Stomach smooth muscle (tissue), 2 donors: ENCODE measurements around the gene PDE7B.
"Not testable (repeated sequence)": the region's sequence is repeated elsewhere in the genome, so short reads cannot be mapped to it uniquely, and the experiment has no call there.

Experiments
- H3K27ac ChIP-seq: one replicate; pipeline ENCODE4 v1.7.0; 2013; ENCODE audit warnings: mild to moderate bottlenecking, low read length, inconsistent platforms
- H3K27me3 ChIP-seq, 2 donors: one replicate each; pipeline ENCODE4 v1.7.0; 2013; ENCODE audit warnings: low read length in 2 of 2; ENCODE audit not compliant: insufficient read depth in 2 of 2, control insufficient read depth in 1 of 2
- H3K36me3 ChIP-seq, 2 donors: one replicate each; pipeline ENCODE4 v1.7.0; 2013; ENCODE audit warnings: low read length in 2 of 2; ENCODE audit not compliant: control insufficient read depth in 2 of 2, insufficient read depth in 2 of 2
- H3K4me1 ChIP-seq: one replicate; pipeline ENCODE4 v1.7.0; 2013; ENCODE audit warnings: low read length; ENCODE audit not compliant: control insufficient read depth, insufficient read depth
- H3K4me3 ChIP-seq, 2 donors: one replicate each; pipeline ENCODE4 v1.7.0; 2013; ENCODE audit warnings: low read length in 2 of 2
- H3K9ac ChIP-seq, 2 donors: one replicate each; pipeline ENCODE4 v1.7.0; 2013; ENCODE audit warnings: low read length in 2 of 2, mild to moderate bottlenecking in 1 of 2
- H3K9me3 ChIP-seq, 2 donors: one replicate each; pipeline ENCODE4 v1.7.0; 2013; ENCODE audit warnings: low read length in 2 of 2; ENCODE audit not compliant: control insufficient read depth in 2 of 2
- donor health status: healthy.
- donor health status: Pancreatic carcinoma.

PDE7B gene

DNA sequence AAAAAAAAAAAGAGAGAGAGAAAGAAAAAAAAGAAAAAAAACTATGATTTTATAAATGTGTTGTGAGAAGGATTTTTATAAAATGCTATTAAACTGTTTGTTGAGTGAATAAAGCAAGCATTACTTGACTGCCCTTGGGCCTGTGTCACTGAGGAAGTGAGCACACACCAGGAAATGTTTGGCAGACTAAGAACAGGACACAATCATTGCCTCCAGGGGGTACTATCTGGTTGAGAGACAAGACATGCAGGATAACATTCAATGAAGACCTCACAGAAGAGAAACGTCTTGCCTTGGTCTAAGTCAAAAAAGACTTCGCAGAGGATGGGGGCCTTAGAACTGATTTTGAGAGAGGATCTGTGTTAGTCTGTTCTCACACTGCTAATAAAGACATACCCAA lies 358.0 kb downstream of the PDE7B start:
- Histone ChIP-seq H3K4me1 (no peaks in the 10 kb centered on the region), H3K36me3 (no peaks in the 10 kb centered on the region), H3K27me3 (no peaks in the 10 kb centered on the region), H3K9ac (no peak overlapping the region), H3K27ac (no peak overlapping the region), H3K4me3 (no peak overlapping the region), H3K9me3 (no peaks in the 10 kb centered on the region)

DNA sequence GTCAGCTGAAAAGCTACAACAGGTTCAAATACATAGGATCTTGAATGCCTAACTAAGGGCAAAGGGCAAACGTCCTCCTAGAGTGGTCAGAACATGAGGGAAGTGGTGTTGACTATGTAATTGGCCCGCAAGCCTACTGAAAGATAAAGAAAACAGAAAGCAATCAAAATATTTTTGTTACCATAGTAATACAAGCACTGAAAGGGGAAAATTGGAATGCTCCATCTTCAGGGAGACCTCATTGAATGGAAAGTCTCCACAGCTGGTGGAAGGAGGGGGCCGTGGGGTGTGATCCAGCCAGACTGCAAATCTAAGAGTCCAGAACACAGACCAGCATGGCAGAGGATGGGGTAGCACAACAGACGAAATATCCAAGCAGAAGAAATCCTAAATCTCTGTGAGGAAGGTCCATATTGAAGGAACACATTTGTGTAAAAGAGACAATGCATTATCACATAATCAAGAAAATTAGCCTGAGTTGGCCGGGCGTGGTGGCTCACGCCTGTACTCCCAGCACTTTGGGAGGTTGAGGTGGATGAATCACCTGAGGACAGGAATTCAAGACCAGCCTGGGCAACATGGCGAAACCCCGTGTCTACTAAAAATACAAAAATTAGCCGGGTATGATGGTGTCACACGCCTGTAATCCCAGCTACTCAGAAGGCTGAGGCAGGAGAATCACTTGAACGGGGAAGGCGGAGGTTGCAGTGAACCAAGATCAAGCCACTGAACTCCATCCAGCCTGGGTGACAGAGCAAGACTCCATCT lies 359.1 kb downstream of the PDE7B start:
- Histone ChIP-seq H3K4me1 (no peaks in the 10 kb centered on the region), H3K4me3 (no peak overlapping the region), H3K27me3 (no peaks in the 10 kb centered on the region), H3K9me3 (no peaks in the 10 kb centered on the region), H3K9ac (no peak overlapping the region), H3K36me3 (no peaks in the 10 kb centered on the region), H3K27ac (no peak overlapping the region)

DNA sequence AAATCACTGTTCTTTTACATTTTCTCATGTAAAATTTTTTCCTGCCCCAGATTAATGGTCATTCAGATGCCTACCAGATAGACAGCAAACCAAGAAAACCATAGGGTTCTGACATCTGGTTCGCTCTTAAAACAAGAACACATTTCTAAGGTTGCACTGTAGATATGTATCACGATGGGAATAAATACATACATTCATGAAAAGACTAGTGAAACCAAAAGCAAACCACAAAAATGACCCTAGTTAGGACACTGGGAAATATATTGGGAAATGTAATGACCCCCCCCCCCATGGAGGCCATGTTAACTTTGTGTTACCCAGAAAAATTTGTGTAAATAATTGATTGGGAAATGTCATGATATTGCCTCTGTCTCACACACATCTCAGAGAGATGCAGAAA lies 361.1 kb downstream of the PDE7B start:
- H3K9me3 ChIP-seq, result no peaks in the 10 kb centered on the region

DNA sequence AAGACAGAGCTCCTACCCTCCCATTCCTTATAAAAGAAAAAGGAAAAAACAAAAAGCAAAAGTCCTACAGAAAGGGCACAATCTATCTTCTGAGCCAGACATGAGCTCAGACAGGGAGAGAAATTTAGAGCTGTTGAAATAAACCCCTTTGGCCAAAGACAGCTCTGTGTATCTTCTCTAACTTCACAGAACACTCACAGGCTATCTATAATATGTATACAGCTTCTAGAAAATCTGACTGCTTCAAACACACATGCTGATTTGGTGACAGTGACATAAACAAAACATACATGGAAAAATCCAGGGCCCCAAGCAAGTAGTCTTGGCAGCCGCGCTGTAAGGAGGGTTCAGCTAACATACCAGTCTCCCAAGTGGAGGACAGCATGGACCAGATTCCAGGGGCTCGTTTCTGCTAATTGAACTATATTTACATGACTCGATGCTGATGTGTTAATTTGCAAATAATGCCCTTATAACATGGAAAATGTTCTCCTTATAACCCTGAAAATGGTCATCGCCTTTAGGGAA lies 361.6 kb downstream of the PDE7B start:
- no peaks in the 10 kb centered on the region for H3K9me3 ChIP-seq
- H3K4me3 ChIP-seq, result no peak overlapping the region
- H3K36me3 ChIP-seq, result no peaks in the 10 kb centered on the region
- no peaks in the 10 kb centered on the region for H3K4me1 ChIP-seq
- no peak overlapping the region for H3K9ac ChIP-seq
- no peak overlapping the region for H3K27ac ChIP-seq
- no peaks in the 10 kb centered on the region for H3K27me3 ChIP-seq

More for the DNA sequence above, 361.1 kb downstream of the PDE7B start:
- H3K36me3 ChIP-seq, result no peaks in the 10 kb centered on the region
- H3K4me3 ChIP-seq, result no peak overlapping the region
- no peaks in the 10 kb centered on the region for H3K27me3 ChIP-seq
- no peak overlapping the region for H3K9ac ChIP-seq
- no peak overlapping the region for H3K27ac ChIP-seq
- H3K4me1 ChIP-seq, result no peaks in the 10 kb centered on the region

DNA sequence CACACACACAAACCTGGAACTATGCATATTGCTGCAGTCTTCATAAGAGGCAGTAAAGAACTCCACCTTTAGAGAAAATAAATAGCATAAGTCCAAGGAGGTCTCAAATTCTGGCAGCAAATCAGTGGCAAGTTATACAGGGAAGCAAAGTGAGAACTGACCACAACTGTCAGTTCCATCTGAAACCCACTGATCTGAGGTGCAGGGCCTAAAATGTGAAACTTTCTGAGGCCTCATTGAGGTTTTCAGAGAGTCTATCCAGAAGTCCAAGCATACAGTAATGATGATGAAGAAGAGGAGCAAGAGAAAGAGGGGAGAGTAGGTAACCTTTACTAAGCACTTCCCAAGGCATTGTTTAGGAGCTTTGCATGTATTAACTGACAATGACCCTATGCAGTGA lies 362.4 kb downstream of the PDE7B start:
- Histone ChIP-seq H3K36me3 (no peaks in the 10 kb centered on the region), H3K4me3 (no peak overlapping the region), H3K4me1 (no peaks in the 10 kb centered on the region), H3K27ac (no peak overlapping the region), H3K9ac (no peak overlapping the region), H3K27me3 (no peaks in the 10 kb centered on the region), H3K9me3 (no peaks in the 10 kb centered on the region)

DNA sequence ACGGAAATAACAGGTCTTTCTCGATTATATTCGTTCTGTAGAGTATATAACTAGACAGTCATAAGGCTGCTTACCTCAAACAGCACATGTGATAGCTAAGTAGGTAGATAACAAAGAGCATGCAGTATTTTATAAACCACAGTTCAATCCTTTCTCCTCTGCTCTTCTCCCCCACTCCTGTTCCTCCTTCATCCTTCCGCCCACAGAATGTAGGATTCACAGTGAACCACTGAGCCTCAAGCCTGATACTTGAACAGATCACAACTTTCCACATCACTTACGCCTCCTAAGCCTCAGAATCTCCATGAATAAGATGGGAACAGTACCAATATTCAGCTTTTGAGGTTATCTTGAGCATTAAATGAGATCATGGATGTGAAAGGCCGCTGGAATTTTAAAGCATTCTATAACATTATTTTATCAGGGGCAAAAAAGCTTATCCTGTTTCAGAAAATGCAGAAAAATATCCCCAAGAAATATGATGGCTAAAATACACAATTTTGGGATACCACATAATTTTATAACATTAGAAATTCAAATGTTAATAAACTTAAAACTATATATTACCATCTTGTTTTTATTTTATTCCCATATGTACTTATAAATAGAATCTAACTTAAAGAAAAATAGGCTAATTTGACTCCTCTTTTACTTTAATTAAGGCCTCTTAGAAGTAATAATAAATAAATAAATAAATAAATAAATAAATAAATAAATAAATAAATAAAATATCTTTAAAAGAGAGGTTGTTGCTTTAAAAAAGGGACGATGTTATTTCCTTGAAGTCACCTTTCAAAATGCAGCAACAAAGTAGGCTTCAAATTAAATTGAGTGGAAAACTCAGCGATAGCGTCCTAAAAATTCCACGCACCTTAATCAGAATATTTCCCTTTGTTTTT lies 365.3 kb downstream of the PDE7B start:
- no peaks in the 10 kb centered on the region for H3K4me1 ChIP-seq

DNA sequence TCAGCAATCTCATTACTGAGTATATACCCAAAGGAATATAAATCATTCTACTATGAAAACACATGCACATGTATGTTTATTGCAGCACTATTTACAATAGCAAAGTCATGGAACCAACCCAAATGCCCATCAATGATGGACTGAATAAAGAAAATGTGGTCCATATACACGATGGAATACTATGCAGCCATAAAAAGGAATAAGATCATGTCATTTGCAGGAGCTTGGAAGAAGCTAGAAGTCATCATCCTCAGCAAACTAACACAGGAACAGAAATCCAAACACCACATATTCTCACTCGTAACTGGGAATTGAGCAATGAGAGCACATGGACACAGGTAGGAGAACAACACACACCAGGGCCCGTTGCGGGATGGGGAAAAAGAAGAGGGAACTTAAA lies 373.5 kb downstream of the PDE7B start:
- not testable (repeated sequence) for H3K27me3 ChIP-seq, H3K27ac ChIP-seq, H3K9ac ChIP-seq, H3K4me3 ChIP-seq, H3K36me3 ChIP-seq, H3K9me3 ChIP-seq
- H3K4me1 ChIP-seq, result peaks cover 13% of the 10 kb centered on the region

More for the DNA sequence above, 365.3 kb downstream of the PDE7B start:
- Histone ChIP-seq H3K27me3 (no peaks in the 10 kb centered on the region), H3K9me3 (no peaks in the 10 kb centered on the region), H3K27ac (no peak overlapping the region), H3K9ac (no peak overlapping the region), H3K36me3 (no peaks in the 10 kb centered on the region), H3K4me3 (no peak overlapping the region)

DNA sequence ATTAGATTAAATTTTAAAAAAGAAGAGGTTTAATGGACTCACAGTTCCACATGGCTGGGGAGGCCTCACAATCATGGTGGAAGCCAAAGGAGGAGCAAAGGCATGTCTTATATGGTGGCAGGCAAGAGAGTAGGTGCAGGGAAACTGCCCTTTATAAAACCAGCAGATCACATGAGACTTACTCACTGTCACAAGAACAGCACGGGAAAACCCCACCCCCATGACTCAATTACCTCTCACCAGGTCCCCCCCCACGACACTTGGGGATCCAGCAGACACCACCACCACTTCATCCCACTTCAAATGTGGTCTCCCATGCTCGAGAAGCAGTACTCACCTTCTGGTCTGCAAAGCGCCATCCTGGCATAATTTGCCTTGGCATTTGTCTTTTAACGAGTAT lies 374.0 kb downstream of the PDE7B start:
- no peak overlapping the region for H3K27ac ChIP-seq
- H3K9ac ChIP-seq, result no peak overlapping the region
- peaks cover 15% of the 10 kb centered on the region for H3K4me1 ChIP-seq
- H3K9me3 ChIP-seq, result no peaks in the 10 kb centered on the region
- H3K27me3 ChIP-seq, result no peaks in the 10 kb centered on the region
- H3K36me3 ChIP-seq, result no peaks in the 10 kb centered on the region
- H3K4me3 ChIP-seq, result no peak overlapping the region

DNA sequence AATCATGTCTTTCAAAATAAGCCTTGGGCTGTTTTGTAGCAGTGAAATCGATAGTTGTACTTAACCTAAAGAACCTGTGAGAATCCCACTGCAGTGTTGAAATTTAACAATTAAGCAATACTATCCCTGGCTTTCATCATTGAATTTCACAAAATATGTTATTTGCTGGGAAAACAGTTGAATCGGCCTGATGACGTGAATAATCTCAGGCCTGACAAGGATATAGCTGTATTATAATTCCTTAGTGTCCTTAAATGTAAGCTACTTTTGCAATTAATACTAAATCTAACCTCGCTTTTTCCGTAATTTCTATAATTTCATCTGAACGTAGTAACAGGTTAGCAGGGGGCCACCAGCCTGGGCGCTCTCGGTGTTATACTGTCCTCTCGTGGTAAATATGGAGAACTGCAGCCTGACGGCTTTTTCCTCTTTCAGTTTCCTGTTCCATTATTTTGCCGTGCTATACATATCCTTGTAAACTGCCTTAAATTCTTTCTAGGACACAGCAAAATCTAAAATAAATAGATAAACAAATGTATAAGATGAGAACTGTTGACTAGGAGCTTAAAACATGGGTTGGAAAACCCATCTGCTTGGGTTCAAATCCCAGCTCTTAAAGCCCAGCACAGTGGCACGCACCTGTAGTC lies 374.6 kb downstream of the PDE7B start:
- peak overlapping the region; percentile 37 to 43 for H3K9ac ChIP-seq
- H3K36me3 ChIP-seq, result no peaks in the 10 kb centered on the region
- no peaks in the 10 kb centered on the region for H3K9me3 ChIP-seq
- peak overlapping the region in 1 of 2 donors; percentile 47 for H3K4me3 ChIP-seq
- H3K27ac ChIP-seq, result no peak overlapping the region
- H3K27me3 ChIP-seq, result no peaks in the 10 kb centered on the region
- H3K4me1 ChIP-seq, result peaks cover 18% of the 10 kb centered on the region

DNA sequence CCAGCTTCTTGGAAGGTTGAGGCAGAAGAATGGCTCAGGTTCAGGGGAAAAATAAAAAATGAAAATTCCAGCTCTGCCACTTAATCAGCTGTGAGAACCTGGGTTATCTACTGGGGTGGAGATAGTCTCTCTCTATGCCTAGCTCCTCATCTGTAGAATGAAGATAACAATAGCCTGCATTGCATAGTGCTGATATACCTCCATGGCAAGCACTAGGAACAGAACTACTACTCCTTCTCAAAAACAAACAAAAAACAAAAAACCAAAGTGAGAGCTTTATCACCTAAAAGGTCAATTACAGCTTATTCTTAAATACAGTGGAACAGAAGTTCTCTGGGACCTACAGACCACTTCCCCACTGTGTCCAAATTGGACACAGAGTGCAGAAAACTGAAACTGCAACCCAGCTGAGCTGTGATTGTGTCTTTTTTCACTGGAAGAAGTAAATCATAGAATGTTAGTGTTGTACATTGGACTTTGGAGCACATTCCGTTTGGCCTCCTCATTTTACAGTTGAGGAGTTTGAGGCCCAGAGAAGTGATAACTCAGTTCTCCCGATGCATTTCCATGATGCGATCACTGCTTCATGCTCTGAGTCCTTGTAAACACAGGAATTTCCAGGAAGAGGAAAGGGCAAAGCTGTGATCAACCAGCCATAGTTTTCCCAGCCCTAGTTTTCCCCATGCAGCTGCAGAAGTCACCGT lies 375.3 kb downstream of the PDE7B start:
- Histone ChIP-seq H3K27me3 (no peaks in the 10 kb centered on the region), H3K36me3 (no peaks in the 10 kb centered on the region), H3K27ac (no peak overlapping the region), H3K9ac (peak overlapping the region; percentile 37 to 43), H3K4me1 (peaks cover 18% of the 10 kb centered on the region), H3K4me3 (peak overlapping the region in 1 of 2 donors; percentile 47), H3K9me3 (no peaks in the 10 kb centered on the region)
